SIG-M5 treated with dmso at 0.1 percent for 504 hours (cell line): Measurements from ENCODE around the gene CSMD2.

Source experiments
- DNase-seq: peaks from one replicate; lab custom pipeline; 2025; ENCODE audit not compliant: unreplicated experiment; lab: John Stamatoyannopoulos, UW

Gene CSMD2

DNA sequence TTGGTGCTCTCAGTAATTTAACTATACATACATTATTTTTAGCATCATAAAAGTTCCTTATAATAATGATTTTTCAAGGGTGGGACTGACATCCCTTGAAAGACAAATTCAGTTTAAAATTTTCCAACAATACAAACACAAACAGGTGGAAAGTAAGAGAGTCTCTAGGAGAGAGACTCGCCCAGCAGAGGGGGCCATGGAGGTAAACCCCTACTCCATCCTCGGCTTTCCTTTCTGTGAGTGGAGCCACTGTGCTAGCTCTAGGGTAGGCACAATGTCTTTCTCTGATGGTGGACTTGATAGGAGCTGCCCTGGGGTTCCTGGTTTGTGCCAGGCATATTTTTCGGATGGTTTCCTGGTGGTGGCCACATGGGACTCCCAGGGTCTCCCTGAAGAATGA is 8.3 kb downstream of the CSMD2 start:
- DNase-seq: no peak

DNA sequence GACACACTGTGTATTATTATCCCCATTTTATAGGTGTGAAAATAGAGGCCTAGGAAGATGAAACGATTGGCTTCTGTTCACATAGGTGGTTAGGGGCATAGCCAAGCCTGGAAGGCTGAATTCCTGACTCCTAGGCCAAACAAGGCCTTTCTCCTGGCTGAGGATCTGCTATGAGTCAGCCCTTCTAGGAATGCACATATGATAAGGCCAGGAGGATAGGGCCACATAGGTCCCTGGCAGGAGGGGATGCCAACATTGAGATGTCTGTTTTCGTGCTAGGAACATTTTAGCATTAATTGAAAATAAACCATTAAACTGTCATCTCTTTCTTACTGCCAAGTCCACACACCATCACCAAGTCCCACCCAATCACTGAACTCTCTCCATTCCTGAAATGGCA is 9.2 kb downstream of the CSMD2 start:
- DNase-seq: no peak

DNA sequence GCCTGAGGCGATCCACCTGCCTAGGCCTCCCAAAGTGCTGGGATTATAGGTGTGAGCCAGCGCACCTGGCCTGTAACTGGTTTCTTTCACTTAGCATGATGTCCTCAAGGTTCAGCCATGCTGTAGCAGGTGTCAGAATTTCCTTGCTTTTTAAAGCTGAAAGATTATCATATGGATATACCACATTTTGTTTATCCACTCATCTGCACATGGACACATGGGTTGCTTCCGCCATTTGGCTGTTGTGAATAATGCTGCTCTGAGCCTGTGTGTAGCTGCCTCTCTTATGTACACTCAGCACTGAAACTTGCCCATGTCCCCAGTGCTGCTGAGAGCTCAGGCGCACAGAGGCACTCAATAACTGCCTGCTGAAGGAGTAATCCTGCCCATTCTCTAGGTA is 11.8 kb downstream of the CSMD2 start:
- no peak for DNase-seq

DNA sequence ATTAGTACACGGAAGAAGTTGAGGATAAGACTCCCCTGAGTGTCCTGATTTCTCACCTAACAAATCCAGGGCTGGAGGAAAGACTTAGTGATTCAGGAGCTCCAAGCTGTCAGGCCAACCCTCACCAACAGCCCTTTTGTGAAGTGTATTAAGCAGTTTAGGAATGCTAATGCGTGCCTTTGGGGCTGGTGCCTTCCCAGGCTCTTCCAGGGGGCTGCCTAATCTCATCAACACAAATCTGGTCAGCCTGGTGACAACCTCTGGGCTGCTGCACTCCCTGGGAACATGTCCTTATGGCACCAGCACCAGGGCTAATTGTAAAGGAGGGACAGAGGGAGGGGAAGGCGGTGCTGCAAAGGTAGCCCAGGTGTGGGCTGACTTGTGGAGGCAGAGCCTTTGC is 15.5 kb downstream of the CSMD2 start:
- DNase-seq: no peak

DNA sequence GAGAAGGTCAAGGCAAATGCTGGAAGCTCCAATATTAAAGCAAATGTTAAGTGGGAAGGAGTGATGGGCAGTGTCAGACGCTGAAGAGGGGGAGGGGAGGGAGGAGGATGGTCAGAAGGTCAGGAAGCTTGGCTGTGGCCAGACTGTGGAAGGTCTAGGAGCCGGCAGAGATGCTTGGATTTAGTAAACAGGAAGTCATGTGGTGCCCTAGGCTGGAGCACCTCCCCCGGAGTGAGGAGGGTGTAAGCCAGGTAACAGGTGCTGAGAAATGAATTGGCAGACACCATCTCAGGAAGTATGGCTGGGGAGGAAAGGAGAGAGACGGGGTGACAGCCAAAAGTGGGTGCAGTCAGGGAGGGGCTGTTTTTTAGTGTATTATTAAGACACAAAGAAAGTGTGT is 17.7 kb downstream of the CSMD2 start:
- DNase-seq: no peak

DNA sequence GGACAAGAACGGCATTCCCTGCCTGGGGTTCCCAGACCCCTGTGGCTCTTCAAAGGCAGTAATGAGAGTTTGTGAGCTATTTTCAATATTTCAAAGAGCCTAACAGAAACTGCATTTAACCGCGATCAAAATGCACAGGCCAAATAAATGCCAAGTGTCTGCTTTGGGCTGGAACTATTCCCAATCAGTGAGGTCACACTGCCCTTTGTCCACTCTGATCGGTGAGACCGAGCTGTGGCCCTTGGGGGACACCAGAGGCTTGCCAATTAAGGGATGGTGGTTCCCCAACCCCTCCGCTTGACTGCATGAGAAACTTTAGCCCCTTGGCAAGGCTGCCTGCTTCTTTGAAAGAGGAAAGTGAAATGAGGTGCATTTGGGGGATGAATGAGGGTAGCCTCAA is 20.3 kb downstream of the CSMD2 start:
- no peak for DNase-seq

DNA sequence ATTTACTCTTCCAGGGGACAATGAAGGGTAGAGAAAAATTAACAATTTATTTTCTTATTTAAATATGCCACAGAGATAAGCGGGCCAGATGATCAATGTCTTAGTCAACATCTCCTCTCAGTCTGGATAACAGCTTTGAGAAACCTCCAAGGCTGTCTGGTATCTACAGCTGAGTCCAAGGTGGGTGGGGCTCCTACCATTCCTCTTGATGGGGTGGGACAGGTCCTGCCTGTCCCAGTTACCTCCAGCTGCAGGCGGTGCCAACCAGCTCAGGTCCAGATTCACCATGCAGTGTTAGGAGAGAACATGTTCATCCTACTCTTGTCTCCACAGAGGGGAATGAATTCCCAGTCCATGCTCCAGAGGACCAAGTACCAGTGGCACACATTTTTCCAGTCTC is 21.1 kb downstream of the CSMD2 start:
- DNase-seq: no peak

DNA sequence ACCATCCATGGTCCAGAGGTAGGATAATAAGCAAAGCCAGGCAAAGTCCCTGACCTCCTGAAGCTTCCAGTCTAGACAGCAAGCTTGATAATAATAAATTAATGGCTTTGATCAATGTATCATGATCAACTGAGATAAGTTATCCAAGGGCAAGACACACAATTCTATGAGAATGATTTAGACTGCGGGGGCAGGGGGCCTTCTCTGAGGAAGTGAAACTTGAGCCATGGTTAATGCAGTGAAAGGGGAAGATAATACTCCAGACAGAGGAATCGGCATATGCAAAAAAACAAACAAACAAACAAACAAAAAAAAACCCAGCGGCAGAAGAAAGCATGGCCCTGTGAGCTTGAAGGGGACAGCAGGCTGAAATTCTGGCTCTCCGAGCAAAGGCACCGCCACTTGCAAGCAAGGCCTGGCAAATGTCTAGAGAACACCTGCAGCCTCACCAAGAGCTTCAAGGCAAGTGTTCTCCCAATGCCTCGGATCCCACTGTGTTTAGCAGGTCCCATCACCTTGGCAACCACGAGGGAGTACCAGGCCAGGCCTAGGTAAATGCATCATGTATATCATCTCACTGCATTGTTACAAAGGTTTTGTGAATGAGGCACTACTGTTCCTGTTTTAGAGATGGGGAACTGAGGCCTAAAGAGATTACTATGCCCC is 24.9 kb downstream of the CSMD2 start:
- DNase-seq: peak; percentile 1

DNA sequence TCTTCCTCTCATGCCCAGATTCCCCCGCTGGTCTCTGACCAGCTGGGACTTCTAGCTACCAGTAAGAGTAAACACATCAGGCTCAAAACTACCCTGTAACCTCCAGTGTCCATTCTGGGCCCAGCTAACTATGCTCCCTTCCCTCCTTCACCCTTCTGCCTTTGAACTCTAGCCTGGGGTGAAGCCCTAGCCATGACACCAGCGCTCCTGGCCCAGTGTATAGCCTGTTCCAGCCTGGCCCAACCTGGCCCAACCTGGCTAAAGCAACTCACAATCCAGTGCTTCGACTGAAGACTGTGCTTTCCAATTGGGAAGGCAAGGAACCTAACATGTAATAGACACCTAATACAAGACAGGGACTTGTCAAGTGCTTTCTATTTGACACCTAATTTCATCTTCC is 27.6 kb downstream of the CSMD2 start:
- no peak for DNase-seq

DNA sequence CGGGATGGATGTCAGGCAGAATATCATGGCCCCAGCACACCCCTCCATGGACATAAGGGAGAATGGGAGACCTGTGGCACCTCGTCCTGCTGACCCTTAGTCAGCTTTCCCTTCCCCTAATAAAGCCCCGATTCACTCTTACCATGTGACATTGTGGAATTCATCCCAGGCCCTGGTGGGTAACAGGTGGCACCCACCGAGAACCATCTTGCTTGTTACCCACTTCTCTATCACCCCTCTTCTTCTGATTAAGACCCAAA is 32.9 kb downstream of the CSMD2 start:
- DNase-seq: no peak

DNA sequence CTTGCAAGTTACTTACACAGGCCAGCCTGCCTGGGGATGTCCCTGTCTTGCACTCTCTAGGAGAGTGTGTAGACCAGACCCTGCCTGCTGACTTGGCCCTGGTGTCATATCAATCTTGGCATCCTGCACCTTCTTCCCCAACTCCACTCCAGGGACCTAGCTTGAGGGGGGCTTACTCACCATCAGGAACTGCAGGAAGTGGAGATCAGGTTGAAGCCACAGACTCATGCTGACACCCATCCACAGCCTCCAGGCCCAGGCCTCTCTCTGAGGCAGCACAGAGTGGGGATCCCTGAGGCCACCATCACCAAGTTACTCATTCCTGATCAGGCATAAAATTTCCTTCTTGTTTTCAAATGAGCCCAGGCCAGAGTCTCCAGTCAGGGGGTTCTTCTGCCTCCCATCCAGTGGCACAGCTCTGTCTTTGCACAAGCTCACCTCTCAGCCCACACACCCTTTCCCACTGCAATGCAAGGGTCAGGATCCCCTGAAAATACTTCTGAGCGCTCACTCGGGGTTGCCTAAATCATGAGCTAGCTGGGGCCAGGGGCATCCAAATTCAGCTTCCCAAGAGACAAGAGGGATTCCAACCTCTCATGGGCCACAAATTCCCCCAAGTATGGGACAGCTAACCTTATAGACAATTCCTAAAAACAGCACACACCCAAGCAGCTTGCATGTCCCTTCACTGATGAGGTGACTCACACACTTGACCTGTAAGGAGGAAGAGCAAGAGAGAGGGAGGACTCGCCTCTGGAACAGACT is 33.5 kb downstream of the CSMD2 start:
- no peak for DNase-seq

DNA sequence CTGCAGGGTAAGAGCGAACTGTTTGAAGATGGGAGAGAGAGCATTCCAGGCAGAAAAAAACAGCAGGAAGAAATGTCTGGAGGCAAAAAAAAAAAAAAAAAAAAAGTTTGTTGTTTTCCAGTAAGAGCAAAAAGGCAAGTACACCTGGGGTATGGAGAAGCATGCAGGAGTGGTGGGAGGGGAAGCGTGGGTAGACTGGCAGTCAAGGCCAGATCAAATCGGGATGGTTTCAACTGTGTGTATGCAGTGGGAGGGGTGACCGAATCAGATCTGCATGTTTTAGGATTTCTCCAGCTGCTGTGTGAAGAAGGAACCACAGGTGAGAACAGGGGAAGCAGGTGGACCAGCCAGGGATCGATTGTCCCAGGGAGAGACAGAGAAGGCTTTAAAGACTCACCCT is 34.7 kb downstream of the CSMD2 start:
- no peak for DNase-seq

DNA sequence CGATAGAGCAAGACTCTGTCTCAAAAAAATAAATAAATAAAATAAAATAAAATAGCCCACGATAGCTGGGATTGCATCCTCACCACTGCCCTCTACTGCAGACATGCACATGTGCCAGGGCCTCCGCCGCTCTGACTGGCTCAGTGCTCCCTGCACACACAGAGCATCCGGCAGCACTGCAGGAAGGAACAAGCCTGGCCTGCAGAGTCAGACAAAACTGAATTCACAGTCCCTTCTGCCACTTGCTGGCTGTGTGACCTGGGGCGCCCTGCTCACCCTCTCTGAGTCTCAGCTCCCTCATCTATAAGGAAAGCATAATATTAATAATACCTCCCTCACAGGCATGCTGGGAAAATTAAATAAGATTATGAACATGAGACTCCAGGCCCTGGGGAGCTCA is 35.4 kb downstream of the CSMD2 start:
- DNase-seq: no peak

DNA sequence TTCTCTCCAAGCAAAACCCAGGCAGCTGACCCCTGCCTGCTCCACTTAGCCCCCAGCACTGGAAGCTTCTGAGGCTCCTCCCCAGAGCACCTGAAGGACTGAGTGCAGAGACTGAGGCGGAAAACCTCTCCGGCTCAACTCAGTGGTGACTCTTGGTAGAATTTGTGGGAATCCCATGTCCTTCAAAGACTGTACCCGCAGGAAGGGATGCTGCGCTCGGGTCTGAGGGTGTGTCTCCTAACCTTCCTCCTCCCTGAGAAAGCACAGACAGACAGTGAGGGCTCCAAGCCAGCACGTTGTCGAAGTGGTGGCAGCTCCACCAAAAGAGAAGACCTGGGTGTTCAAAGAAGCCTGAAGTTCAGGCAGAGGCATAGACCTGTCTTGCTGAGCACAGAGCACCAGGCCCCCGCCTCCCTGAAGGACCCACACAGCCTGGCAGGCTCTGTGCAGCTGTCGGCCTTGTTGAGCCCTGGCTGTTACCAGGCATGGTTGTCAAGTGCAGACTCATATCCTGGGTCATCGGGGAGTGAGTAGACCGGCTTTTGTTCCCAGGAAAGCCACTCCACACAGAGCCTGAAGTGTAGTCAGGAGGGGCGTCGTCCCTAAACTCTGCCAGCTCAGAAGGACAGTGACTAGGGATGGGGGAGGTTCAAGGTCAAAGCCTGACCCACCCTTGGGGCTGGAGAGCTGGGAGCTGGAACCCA is 36.7 kb downstream of the CSMD2 start:
- no peak for DNase-seq

DNA sequence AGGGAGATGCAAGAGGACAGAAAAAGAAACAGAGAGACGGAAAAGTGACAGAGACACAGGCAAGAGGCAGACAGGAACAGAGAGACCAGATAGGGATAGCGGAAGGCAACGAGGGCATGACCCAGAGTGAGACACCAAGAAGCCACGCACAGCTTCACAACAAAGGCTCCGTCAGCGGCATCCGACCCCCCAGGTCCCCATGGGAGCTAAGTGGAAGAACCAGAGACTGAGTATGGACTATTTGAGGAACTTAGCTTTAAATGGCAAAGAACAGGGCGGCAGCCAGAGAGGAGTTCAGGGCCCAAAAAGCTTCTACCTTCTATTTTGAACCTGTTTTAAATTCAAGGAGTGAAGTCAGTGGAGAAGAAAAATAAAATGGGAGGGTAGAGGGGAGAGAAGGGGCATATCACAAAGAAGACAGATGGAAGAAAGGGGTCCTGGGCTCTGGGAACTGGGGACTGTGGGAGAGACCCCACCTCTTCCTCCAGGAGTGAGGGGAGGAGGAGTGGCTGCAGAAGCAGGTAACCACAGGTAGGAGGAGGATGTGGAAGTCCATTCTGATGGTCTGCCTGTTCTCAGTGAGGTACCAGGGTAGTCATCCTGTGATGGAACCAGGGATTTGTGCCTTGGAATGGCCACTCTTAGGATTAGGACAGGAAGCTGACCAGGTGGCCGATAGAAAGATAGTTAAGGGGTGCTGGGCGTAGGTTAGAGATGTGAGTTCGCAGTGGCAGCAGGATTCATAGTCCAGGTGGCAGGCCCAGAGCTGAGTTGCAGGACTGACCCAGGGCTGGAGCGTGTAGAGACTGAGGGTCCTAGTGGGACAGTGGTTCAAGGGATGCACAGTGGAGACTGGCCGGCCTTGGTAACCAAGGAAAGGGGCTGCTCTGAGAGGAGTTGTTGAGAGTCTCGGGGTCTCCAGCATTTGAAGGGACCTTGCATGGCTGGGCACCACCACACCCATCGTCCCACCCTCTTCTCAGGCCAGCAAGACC is 37.7 kb downstream of the CSMD2 start:
- DNase-seq: no peak

DNA sequence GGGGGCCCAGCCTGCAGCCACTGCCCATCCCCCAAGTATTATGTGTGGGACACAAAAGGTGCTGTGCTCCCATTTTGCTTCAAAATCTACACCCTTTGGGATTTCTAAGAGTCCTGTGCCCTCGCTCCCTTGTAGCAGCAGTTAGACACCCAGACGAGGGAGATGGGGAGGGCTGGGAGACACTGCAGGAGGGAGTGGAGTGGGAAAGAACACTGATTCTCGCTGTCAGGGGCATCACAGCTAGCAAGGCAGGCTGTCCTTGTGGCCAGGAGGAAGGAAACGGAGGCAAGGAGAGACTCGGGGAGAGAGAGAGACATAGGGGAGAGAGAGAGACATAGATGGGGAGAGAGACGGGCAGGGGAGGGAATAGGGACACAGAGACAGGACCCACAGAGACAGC is 38.5 kb downstream of the CSMD2 start:
- no peak for DNase-seq

DNA sequence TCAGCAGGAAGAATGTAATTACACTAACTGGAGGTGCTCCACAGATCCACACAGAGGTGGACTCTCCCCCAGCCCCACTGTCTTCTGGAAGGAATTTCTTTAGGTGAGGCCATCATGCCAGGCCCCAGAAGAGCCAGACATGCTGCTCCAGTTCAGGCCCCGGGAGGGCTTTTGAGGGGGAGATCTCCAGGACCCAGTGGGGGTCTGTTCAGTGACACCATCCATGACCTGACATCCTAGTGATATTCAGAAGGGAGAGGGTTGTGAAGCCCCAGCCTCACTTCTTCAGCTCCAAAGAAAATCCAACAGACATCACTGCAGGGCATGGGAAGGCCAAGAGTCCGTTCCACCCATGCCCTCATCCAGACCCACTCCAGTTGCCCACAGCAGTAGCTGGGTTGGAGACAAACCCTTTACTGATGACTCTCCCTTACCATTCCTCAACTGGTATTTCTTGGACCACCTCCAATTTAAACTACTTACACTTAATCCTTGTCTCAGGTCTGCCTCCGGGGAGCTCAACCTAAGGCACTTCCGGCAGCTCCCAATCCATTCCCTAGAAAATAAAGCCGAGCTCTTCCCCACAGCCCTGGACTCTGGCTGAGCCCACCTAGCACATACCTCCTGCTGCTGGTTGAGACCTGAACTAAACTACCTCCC is 39.2 kb downstream of the CSMD2 start:
- no peak for DNase-seq

DNA sequence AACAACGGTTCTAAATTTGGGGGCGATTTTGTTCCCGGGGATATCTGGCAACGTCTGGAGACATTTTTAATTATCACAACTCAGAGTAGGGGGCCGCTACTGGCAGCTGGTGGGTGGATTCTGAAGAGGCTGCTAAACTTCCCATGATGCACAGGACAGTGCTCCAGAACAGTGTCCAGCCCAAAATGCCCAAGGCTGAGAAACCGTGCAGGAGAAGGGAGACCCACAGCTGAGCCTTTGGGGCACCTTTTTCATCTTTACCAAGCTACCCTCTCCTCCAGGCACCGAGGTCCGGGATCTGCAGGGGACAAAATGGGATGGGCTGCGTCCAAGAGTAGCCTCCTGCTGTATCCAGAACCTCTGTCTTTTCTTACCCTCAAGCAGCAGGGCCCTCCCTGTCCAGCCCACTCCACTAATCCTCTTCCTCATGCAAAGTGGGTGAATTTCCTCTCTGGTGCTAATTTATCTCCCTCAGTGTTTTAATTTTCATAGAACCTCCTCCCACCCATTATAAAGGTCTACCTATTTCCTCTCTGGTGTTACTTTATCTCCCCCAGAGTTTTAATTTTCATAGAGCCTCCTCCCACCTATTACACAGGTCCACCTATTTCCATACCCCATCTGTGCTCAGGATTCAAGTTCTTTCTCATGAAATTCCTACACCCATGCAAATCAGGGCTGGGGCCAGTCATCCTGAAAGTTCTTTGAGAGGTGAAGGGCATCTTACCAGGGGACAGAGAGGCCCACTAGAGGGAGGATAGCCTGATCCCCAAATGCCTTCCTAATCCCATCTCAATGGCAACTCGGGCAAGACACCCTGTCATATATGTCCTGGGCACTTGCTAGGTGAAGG is 42.7 kb downstream of the CSMD2 start:
- no peak for DNase-seq

DNA sequence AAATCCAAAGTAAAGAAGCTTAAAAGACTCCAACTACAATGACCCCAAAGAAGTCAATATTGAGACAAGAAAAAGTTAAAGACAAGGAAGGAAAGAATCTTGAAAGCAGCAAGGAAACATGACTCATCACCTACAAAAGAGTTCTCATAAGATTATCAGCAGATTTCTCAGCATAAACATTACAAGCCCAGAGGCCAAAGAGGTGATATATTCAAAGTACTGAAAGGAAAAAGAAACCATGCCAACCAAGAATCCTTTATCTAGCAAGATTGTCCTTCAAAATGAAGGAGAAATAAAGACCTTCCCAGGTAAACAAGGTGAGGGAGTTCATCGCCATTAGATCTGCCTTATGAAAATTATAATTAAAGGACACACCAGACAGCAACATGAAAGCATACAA is 49.8 kb downstream of the CSMD2 start:
- DNase-seq: no peak

DNA sequence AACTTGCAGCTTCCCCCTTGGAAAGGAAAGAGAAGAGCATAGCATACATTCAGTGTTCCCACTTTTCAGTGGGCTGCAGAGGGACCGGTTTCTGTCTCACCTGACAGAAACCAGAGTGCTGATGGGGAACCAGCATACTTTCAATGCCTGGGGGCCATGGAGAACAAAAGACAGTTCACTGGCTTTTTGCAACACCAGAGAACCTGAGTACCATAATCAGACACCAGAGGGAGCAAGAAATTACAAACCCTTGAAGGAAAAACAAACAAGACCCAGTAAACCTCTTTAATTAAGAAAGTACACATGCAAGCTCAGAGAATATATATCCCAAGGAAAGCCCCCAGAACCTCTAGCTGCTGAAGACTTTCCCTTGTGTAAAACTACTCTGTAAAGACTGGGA is 51.1 kb downstream of the CSMD2 start:
- peak; percentile 19 for DNase-seq
